CD4-positive, alpha-beta T cell treated with Interleukin-21 for 1 hour (primary cell): ENCODE data around the gene PKD2L2.
"Not testable (repeated sequence)": the region's sequence is repeated elsewhere in the genome, so short reads cannot be mapped to it uniquely, and the experiment has no call there.

Experiments
- DNase-seq: peaks from one replicate; pipeline ENCODE4 v3.0.0-alpha.2; 2020

The PKD2L2 gene

GRCh38 chr5:137888863-137889759 lies at the start of gene PKD2L2:
TSS of gene PKD2L2 (plus strand) at chr5:137889457. CDS start at chr5:137889492, 35 bp downstream.
- peak; percentile 88 for DNase-seq

GRCh38 chr5:137842296-137842695 lies 47.0 kb upstream of the PKD2L2 start:
- no peak for DNase-seq

- DNase-seq = no peak
Measured at GRCh38 chr5:137843676-137844299, 45.5 kb upstream of the PKD2L2 start.

GRCh38 chr5:137845472-137845871 lies 43.8 kb upstream of the PKD2L2 start:
- DNase-seq = no peak

GRCh38 chr5:137847687-137848086 lies 41.6 kb upstream of the PKD2L2 start:
- DNase-seq = no peak

GRCh38 chr5:137853165-137853564 lies 36.1 kb upstream of the PKD2L2 start:
- DNase-seq = not testable (repeated sequence)

GRCh38 chr5:137856201-137856600 lies 33.1 kb upstream of the PKD2L2 start:
- DNase-seq = no peak

GRCh38 chr5:137856916-137857862 lies 32.1 kb upstream of the PKD2L2 start:
- DNase-seq = no peak

GRCh38 chr5:137858223-137858916 lies 30.9 kb upstream of the PKD2L2 start:
- peak; percentile 5 for DNase-seq

- no peak for DNase-seq
Measured at GRCh38 chr5:137858954-137859353, 30.3 kb upstream of the PKD2L2 start.

- DNase-seq = no peak
Measured at GRCh38 chr5:137862251-137862650, 27.0 kb upstream of the PKD2L2 start.

- not testable (repeated sequence) for DNase-seq
Measured at GRCh38 chr5:137863653-137864052, 25.6 kb upstream of the PKD2L2 start.

- no peak for DNase-seq
Measured at GRCh38 chr5:137866541-137867388, 22.5 kb upstream of the PKD2L2 start.

- no peak for DNase-seq
Measured at GRCh38 chr5:137867664-137868063, 21.6 kb upstream of the PKD2L2 start, which contains the start of gene MYOT. TSS of gene MYOT (plus strand) at chr5:137867860. CDS start at chr5:137870652, 2,792 bp downstream.

- DNase-seq = no peak
Measured at GRCh38 chr5:137870647-137871339, 18.5 kb upstream of the PKD2L2 start.

- DNase-seq = no peak
Measured at GRCh38 chr5:137871571-137871970, 17.7 kb upstream of the PKD2L2 start.

- DNase-seq = no peak
Measured at GRCh38 chr5:137872466-137872865, 16.8 kb upstream of the PKD2L2 start.

- no peak for DNase-seq
Measured at GRCh38 chr5:137876101-137876500, 13.2 kb upstream of the PKD2L2 start.

GRCh38 chr5:137880313-137880712 lies 8.9 kb upstream of the PKD2L2 start:
- DNase-seq = no peak

GRCh38 chr5:137887831-137888230 lies 1.4 kb upstream of the PKD2L2 start:
- no peak for DNase-seq

- no peak for DNase-seq
Measured at GRCh38 chr5:137888466-137888862, 793 bp upstream of the PKD2L2 start.
